Hepatocyte (in vitro differentiated cells): ENCODE results near the gene RMDN2. TPM values are rescaled to one million over a fixed set of nuclear protein-coding genes. Genes with fewer than 3 reads are reported as not detected.

Experiments
- DNase-seq: peaks from one replicate; pipeline ENCODE4 v3.0.0-alpha.2; 2016; ENCODE audit warnings: low spot score
- H2AFZ ChIP-seq: fragments of 200-600 bp; sonication (generic); 2 replicates; pipeline ENCODE4 v1.6.0; 2016; ENCODE audit warnings: antibody characterized with exemption, mild to moderate bottlenecking
- H3K27ac ChIP-seq: fragments of 200-600 bp; sonication (generic); 2 replicates; pipeline ENCODE4 v1.5.1; 2016; ENCODE audit warnings: mild to moderate bottlenecking
- H3K27me3 ChIP-seq: fragments of 200-600 bp; sonication (generic); 2 replicates; pipeline ENCODE4 v1.6.1; 2016
- H3K36me3 ChIP-seq: fragments of 200-600 bp; sonication (generic); replicated peaks from 2 replicates; pipeline ENCODE4 v1.5.1; 2016; ENCODE audit warnings: low read depth; ENCODE audit not compliant: insufficient read depth
- H3K4me1 ChIP-seq: fragments of 200-600 bp; sonication (generic); 2 replicates; pipeline ENCODE4 v1.5.1; 2016; ENCODE audit warnings: mild to moderate bottlenecking, moderate library complexity; ENCODE audit not compliant: insufficient read depth
- H3K4me2 ChIP-seq: fragments of 200-600 bp; sonication (generic); 2 replicates; pipeline ENCODE4 v1.6.0; 2016
- H3K4me3 ChIP-seq: fragments of 200-600 bp; sonication (generic); 2 replicates; pipeline ENCODE4 v1.5.1; 2016; ENCODE audit warnings: mild to moderate bottlenecking
- H3K79me2 ChIP-seq: fragments of 200-600 bp; sonication (generic); 2 replicates; pipeline ENCODE4 v1.6.0; 2017; ENCODE audit warnings: mild to moderate bottlenecking
- H3K9me2 ChIP-seq: fragments of 200-600 bp; sonication (generic); replicated peaks from 2 replicates; pipeline ENCODE4 v1.6.0; 2017; ENCODE audit warnings: mild to moderate bottlenecking; ENCODE audit not compliant: insufficient read depth
- H3K9me3 ChIP-seq: fragments of 200-600 bp; sonication (generic); 2 replicates; pipeline ENCODE4 v1.5.1; 2016; ENCODE audit warnings: low read depth, mild to moderate bottlenecking
- H4K20me1 ChIP-seq: fragments of 200-600 bp; sonication (generic); 2 replicates; pipeline ENCODE4 v1.6.0; 2016; ENCODE audit warnings: mild to moderate bottlenecking; ENCODE audit not compliant: insufficient read depth, poor library complexity, severe bottlenecking
- CTCF ChIP-seq: fragments of 200-600 bp; sonication (generic); IDR thresholded peaks from 2 replicates; pipeline ENCODE4 v1.5.1; 2016; ENCODE audit warnings: antibody characterized with exemption, mild to moderate bottlenecking; ENCODE audit not compliant: poor library complexity
- EZH2 ChIP-seq: fragments of 200-600 bp; sonication (generic); IDR thresholded peaks from 2 replicates; pipeline ENCODE4 v1.6.1; 2016; ENCODE audit warnings: antibody characterized with exemption, mild to moderate bottlenecking, borderline replicate concordance
- EZH2phosphoT487 ChIP-seq: fragments of 200-600 bp; sonication (generic); IDR thresholded peaks from one replicate; pipeline ENCODE4 v1.6.1; 2018; ENCODE audit warnings: antibody characterized with exemption, mild to moderate bottlenecking, low read depth, moderate library complexity; ENCODE audit not compliant: unreplicated experiment, severe bottlenecking
- WGBS: methylation state at CpG from one replicate; pipeline ENCODE4 v1.1.6; 2016; ENCODE audit warnings: low lambda C conversion rate; ENCODE audit errors: missing lambda C conversion rate; 5-methylcytosine and 5-hydroxymethylcytosine counted together
- polyA plus RNA-seq: library from polyadenylated mRNA; unstranded; fragments of >200 nt; fragmentation: Nextera tagmentation; extraction: Ambion mirVana; gene quantifications from 2 replicates; pipeline ENCODE4 v1.2.1, GENCODE V29; 2016
- total RNA-seq: library from RNA; depleted of rRNA; stranded (reverse); fragments of >200 nt; gene quantifications from 2 replicates; pipeline ENCODE4 v1.2.3, GENCODE V29; 2014

Gene RMDN2
- total and polyA plus RNA-seq, 2 experiments from 2014 or later = 9.3 to 14.6 TPM

GRCh38 chr2:37911296-37911873, 13.7 kb upstream of the RMDN2 start:
- no peaks in the 10 kb centered on the region for H3K36me3 ChIP-seq
- H2AFZ ChIP-seq = no peak overlapping the region
- H4K20me1 ChIP-seq = no peaks in the 10 kb centered on the region
- no peak overlapping the region for H3K27ac ChIP-seq
- H3K4me1 ChIP-seq = no peaks in the 10 kb centered on the region
- H3K79me2 ChIP-seq = no peaks in the 10 kb centered on the region
- H3K4me3 ChIP-seq = no peak overlapping the region
- TF ChIP-seq EZH2phosphoT487 (no peak), CTCF (no peak), EZH2 (no peak)
- no peak for DNase-seq
- WGBS = 91% methylated on average over 4 of the region's 4 CpGs
- H3K9me3 ChIP-seq = no peaks in the 10 kb centered on the region
- H3K4me2 ChIP-seq = no peak overlapping the region
- no peaks in the 10 kb centered on the region for H3K9me2 ChIP-seq
- no peaks in the 10 kb centered on the region for H3K27me3 ChIP-seq

- Histone ChIP-seq H3K9me3 (no peaks in the 10 kb centered on the region), H3K27me3 (no peaks in the 10 kb centered on the region), H3K9me2 (no peaks in the 10 kb centered on the region), H3K4me1 (no peaks in the 10 kb centered on the region), H2AFZ (no peak overlapping the region), H4K20me1 (no peaks in the 10 kb centered on the region), H3K36me3 (no peaks in the 10 kb centered on the region), H3K79me2 (no peaks in the 10 kb centered on the region), H3K4me2 (no peak overlapping the region), H3K4me3 (no peak overlapping the region), H3K27ac (no peak overlapping the region)
- TF ChIP-seq EZH2phosphoT487 = no peak
- no peak for TF ChIP-seq EZH2
- TF ChIP-seq CTCF = no peak
- WGBS = 90% methylated on average over 1 of the region's 1 CpG
- DNase-seq = no peak
Measured at GRCh38 chr2:37912056-37912455, 13.0 kb upstream of the RMDN2 start.

GRCh38 chr2:37912616-37913015, 12.5 kb upstream of the RMDN2 start:
- TF ChIP-seq EZH2 = no peak
- no peak for TF ChIP-seq EZH2phosphoT487
- no peak for TF ChIP-seq CTCF
- no peak overlapping the region for H2AFZ ChIP-seq
- H3K9me2 ChIP-seq = no peaks in the 10 kb centered on the region
- no peaks in the 10 kb centered on the region for H3K27me3 ChIP-seq
- no peaks in the 10 kb centered on the region for H3K36me3 ChIP-seq
- H3K79me2 ChIP-seq = no peaks in the 10 kb centered on the region
- WGBS = 90% methylated on average over 2 of the region's 2 CpGs
- no peak overlapping the region for H3K4me2 ChIP-seq
- no peak overlapping the region for H3K4me3 ChIP-seq
- no peak overlapping the region for H3K27ac ChIP-seq
- no peaks in the 10 kb centered on the region for H3K4me1 ChIP-seq
- no peak for DNase-seq
- H3K9me3 ChIP-seq = no peaks in the 10 kb centered on the region
- H4K20me1 ChIP-seq = no peaks in the 10 kb centered on the region

- Histone ChIP-seq H2AFZ (no peak overlapping the region), H4K20me1 (no peaks in the 10 kb centered on the region)
- WGBS = 94% methylated on average over 5 of the region's 5 CpGs
Measured at GRCh38 chr2:37914340-37914739, 10.7 kb upstream of the RMDN2 start.

More at GRCh38 chr2:37914340-37914739, 10.7 kb upstream of the RMDN2 start:
- Histone ChIP-seq H3K79me2 (no peaks in the 10 kb centered on the region), H3K27me3 (no peaks in the 10 kb centered on the region), H3K4me2 (no peak overlapping the region), H3K4me1 (peaks cover 5% of the 10 kb centered on the region), H3K27ac (no peak overlapping the region), H3K36me3 (no peaks in the 10 kb centered on the region), H3K4me3 (no peak overlapping the region), H3K9me2 (no peaks in the 10 kb centered on the region), H3K9me3 (no peaks in the 10 kb centered on the region)
- DNase-seq = no peak
- TF ChIP-seq CTCF (no peak), EZH2phosphoT487 (no peak), EZH2 (no peak)
